Epithelial cell of esophagus (primary cell): ENCODE measurements around the gene SNORC.

Experiments used
- DNase-seq: peaks from one replicate; pipeline ENCODE4 v3.0.0; 2010; ENCODE audit warnings: low read depth
- H3K4me3 ChIP-seq: 2 replicates; pipeline ENCODE4 v1.5.1; 2011; ENCODE audit warnings: mild to moderate bottlenecking, low read length, control low read depth
- TF ChIP-seq, protein P1 (sequence below): IDR thresholded peaks from 2 replicates; pipeline ENCODE4 v1.5.1; 2011; ENCODE audit warnings: low read depth, mild to moderate bottlenecking, low read length, control low read depth, inconsistent platforms; ENCODE audit not compliant: insufficient read depth; ENCODE audit errors: missing control alignments

SNORC gene

DNA sequence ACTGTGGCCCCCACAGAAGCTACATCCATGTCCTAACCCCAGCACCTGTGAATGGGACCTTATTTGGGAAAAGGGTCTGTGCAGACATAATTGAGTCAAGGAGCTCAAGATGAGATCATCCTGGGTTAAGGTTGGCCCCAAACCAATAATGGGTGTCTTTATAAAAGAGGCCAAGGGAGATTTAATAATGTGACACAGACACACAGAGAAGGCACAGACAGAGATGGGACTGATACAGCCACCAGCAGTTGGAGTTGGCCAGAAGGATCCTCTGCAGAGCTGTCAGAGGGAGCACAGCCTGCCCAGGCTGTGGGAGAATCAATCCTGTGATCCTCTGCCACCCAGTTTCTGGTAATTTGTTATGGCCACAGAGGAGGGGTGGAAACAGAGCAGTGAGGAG, 26.0 kb downstream of the SNORC start:
- TF ChIP-seq, protein P1, sequence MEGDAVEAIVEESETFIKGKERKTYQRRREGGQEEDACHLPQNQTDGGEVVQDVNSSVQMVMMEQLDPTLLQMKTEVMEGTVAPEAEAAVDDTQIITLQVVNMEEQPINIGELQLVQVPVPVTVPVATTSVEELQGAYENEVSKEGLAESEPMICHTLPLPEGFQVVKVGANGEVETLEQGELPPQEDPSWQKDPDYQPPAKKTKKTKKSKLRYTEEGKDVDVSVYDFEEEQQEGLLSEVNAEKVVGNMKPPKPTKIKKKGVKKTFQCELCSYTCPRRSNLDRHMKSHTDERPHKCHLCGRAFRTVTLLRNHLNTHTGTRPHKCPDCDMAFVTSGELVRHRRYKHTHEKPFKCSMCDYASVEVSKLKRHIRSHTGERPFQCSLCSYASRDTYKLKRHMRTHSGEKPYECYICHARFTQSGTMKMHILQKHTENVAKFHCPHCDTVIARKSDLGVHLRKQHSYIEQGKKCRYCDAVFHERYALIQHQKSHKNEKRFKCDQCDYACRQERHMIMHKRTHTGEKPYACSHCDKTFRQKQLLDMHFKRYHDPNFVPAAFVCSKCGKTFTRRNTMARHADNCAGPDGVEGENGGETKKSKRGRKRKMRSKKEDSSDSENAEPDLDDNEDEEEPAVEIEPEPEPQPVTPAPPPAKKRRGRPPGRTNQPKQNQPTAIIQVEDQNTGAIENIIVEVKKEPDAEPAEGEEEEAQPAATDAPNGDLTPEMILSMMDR = no peak
- H3K4me3 ChIP-seq = no peak overlapping the region
- DNase-seq = no peak

GRCh38 chr2:232896720-232897597, 26.9 kb downstream of the SNORC start:
- no peak for DNase-seq
- H3K4me3 ChIP-seq = no peak overlapping the region
- TF ChIP-seq, protein P1 = no peak

GRCh38 chr2:232897598-232898408, 27.7 kb downstream of the SNORC start:
- TF ChIP-seq, protein P1 = no peak
- DNase-seq = no peak
- no peak overlapping the region for H3K4me3 ChIP-seq

- peak; percentile 13 for DNase-seq
- TF ChIP-seq, protein P1 = no peak
- no peak overlapping the region for H3K4me3 ChIP-seq
Measured at GRCh38 chr2:232898592-232899543, 28.8 kb downstream of the SNORC start.

DNA sequence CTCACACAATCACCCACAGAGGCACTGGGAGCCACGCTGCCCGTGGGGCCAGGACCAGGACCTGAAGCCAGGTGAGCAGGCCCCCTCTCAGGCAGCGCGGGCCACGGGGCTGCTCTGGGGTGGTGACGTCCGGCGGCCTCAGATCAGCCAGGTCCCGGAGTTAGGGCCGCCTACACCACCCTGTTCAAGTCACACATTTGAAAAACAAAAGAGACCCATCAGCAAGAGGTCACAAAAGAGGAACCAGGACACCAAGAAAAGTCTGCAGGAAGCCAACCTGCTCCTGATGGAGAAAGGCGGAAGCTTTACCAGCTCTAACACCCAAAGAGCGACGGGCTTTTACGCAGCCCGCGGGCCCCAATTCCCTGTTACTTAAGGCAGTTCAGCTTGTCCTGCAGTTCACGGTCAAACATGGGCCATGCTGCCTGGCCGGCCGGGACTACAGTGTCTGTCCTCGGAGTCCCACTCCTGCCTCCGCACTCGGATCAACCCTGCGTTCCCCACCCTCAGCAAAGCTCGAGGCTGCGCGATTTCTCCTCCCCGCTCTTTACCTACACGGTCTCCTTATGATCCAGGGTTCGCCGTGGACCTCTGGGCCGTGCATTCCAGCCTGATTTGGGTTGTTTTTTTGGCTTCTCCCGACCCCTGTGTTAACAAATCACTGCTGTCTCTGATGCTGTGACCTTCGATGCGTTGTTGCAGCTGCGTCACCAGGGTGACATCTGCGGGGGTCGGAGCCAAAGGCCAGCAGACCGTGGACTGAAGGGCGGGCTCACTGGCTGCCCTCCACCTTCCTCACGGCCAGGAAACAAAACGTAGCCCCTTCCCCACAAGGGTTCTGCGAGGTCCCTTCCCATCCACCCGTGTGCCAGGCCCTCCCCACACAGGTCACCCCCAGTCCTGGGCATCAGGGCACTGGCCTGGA, 31.0 kb downstream of the SNORC start:
- TF ChIP-seq, protein P1 = no peak
- no peak overlapping the region for H3K4me3 ChIP-seq
- DNase-seq = no peak
